OCI-LY1 (cell line): ENCODE data around the gene SPATA1.

ENCODE experiments used
- H2AFZ ChIP-seq: fragments of 200-600 bp; sonication (generic), shearing (Covaris generic); 2 replicates; pipeline ENCODE4 v1.6.0; 2014; ENCODE audit warnings: antibody characterized with exemption, mild to moderate bottlenecking, low read length
- H3F3A ChIP-seq: fragments of 200-600 bp; sonication (generic), shearing (Covaris generic); 2 replicates; pipeline ENCODE4 v1.6.0; 2014; ENCODE audit warnings: mild to moderate bottlenecking, antibody characterized with exemption, low read length, moderate library complexity; ENCODE audit not compliant: insufficient read depth
- H3K27ac ChIP-seq: fragments of 200-600 bp; sonication (generic); 2 replicates; pipeline ENCODE4 v1.5.1; 2014; ENCODE audit warnings: low read length, mixed run types, mild to moderate bottlenecking, low read depth; ENCODE audit not compliant: poor library complexity, severe bottlenecking
- H3K27me3 ChIP-seq: fragments of 200-600 bp; sonication (generic); 2 replicates; pipeline ENCODE4 v1.6.0; 2014; ENCODE audit warnings: antibody characterized with exemption, mild to moderate bottlenecking, low read length, moderate library complexity; ENCODE audit not compliant: insufficient read depth
- H3K36me3 ChIP-seq: fragments of 200-600 bp; sonication (generic); 2 replicates; pipeline ENCODE4 v1.6.1; 2014; ENCODE audit warnings: mild to moderate bottlenecking, antibody characterized with exemption, low read length, moderate library complexity, mixed read lengths; ENCODE audit not compliant: insufficient read depth
- H3K4me1 ChIP-seq: fragments of 200-600 bp; sonication (generic); 2 replicates; pipeline ENCODE4 v1.5.1; 2014; ENCODE audit warnings: mild to moderate bottlenecking, low read length, moderate library complexity; ENCODE audit not compliant: insufficient read depth, severe bottlenecking
- H3K4me2 ChIP-seq: fragments of 200-600 bp; sonication (generic), shearing (Covaris generic); 2 replicates; pipeline ENCODE4 v1.6.1; 2014; ENCODE audit warnings: low read length
- H3K4me3 ChIP-seq: fragments of 200-600 bp; sonication (generic); 2 replicates; pipeline ENCODE4 v1.5.1; 2014; ENCODE audit warnings: low read length, low read depth, mild to moderate bottlenecking, mixed read lengths; ENCODE audit not compliant: poor library complexity, severe bottlenecking
- H3K79me2 ChIP-seq: fragments of 200-600 bp; shearing (Covaris generic); 2 replicates; pipeline ENCODE4 v1.6.1; 2016; ENCODE audit warnings: mixed run types, low read length, mixed read lengths; ENCODE audit not compliant: insufficient read depth
- H3K9ac ChIP-seq: fragments of 200-600 bp; sonication (generic), shearing (Covaris generic); 2 replicates; pipeline ENCODE4 v1.6.1; 2014; ENCODE audit warnings: mild to moderate bottlenecking, low read length, mixed read lengths
- H3K9me2 ChIP-seq: fragments of 200-600 bp; sonication (generic), shearing (Covaris generic); 2 replicates; pipeline ENCODE4 v1.6.1; 2014; ENCODE audit warnings: low read depth, mild to moderate bottlenecking, low read length, mixed read lengths
- H3K9me3 ChIP-seq: fragments of 200-600 bp; shearing (Covaris generic); 2 replicates; pipeline ENCODE4 v1.6.1; 2014; ENCODE audit warnings: low read length, mixed read lengths
- H4K20me1 ChIP-seq: fragments of 200-600 bp; sonication (generic), shearing (Covaris generic); 2 replicates; pipeline ENCODE4 v1.6.0; 2016; ENCODE audit warnings: mild to moderate bottlenecking, low read length; ENCODE audit not compliant: insufficient read depth
- CTCF ChIP-seq: fragments of 200-600 bp; sonication (generic), shearing (Covaris generic); IDR thresholded peaks from 2 replicates; pipeline ENCODE4 v1.5.1; 2017; ENCODE audit warnings: mild to moderate bottlenecking, antibody characterized with exemption, low read length, moderate library complexity, mixed read lengths
- EZH2 ChIP-seq: fragments of 200-600 bp; sonication (generic), shearing (Covaris generic); IDR thresholded peaks from 2 replicates; pipeline ENCODE4 v1.8.0; 2017; ENCODE audit warnings: borderline replicate concordance, mixed run types, mild to moderate bottlenecking, antibody characterized with exemption, low read length, moderate library complexity, mixed read lengths

Gene SPATA1

GRCh38 chr1:84508510-84508909 is 2.3 kb downstream of the SPATA1 start:
- no peak overlapping the region for H3K27ac ChIP-seq
- H3K36me3 ChIP-seq, result no peaks in the 10 kb centered on the region
- no peaks in the 10 kb centered on the region for H3F3A ChIP-seq
- H4K20me1 ChIP-seq, result no peaks in the 10 kb centered on the region
- H3K9me2 ChIP-seq, result no peaks in the 10 kb centered on the region
- peaks cover 20% of the 10 kb centered on the region for H3K79me2 ChIP-seq
- no peak overlapping the region for H3K4me2 ChIP-seq
- TF ChIP-seq CTCF, result no peak
- TF ChIP-seq EZH2, result no peak
- H3K27me3 ChIP-seq, result no peaks in the 10 kb centered on the region
- no peak overlapping the region for H3K4me3 ChIP-seq
- no peak overlapping the region for H2AFZ ChIP-seq
- H3K9me3 ChIP-seq, result peaks cover 7% of the 10 kb centered on the region; the same call in 1 of the 2 replicates
- H3K9ac ChIP-seq, result no peak overlapping the region
- peaks cover 26% of the 10 kb centered on the region for H3K4me1 ChIP-seq

GRCh38 chr1:84509029-84509428 is 2.8 kb downstream of the SPATA1 start:
- H3K4me2 ChIP-seq, result no peak overlapping the region
- H3K4me1 ChIP-seq, result peaks cover 21% of the 10 kb centered on the region
- H3K27me3 ChIP-seq, result no peaks in the 10 kb centered on the region
- no peak overlapping the region for H3K4me3 ChIP-seq
- no peaks in the 10 kb centered on the region for H4K20me1 ChIP-seq
- peaks cover 7% of the 10 kb centered on the region; the same call in 1 of the 2 replicates for H3K9me3 ChIP-seq
- H3K36me3 ChIP-seq, result no peaks in the 10 kb centered on the region
- H3K79me2 ChIP-seq, result peaks cover 15% of the 10 kb centered on the region
- H3K9ac ChIP-seq, result no peak overlapping the region
- H3K27ac ChIP-seq, result no peak overlapping the region
- no peaks in the 10 kb centered on the region for H3K9me2 ChIP-seq
- TF ChIP-seq EZH2, result no peak
- no peak for TF ChIP-seq CTCF
- no peaks in the 10 kb centered on the region for H3F3A ChIP-seq
- H2AFZ ChIP-seq, result no peak overlapping the region

- Histone ChIP-seq H3F3A (no peaks in the 10 kb centered on the region), H3K4me2 (no peak overlapping the region), H2AFZ (no peak overlapping the region), H3K9me3 (peaks cover 7% of the 10 kb centered on the region; the same call in 1 of the 2 replicates), H3K9ac (no peak overlapping the region), H3K27ac (no peak overlapping the region), H3K27me3 (no peaks in the 10 kb centered on the region), H3K36me3 (no peaks in the 10 kb centered on the region), H3K4me1 (peaks cover 10% of the 10 kb centered on the region), H3K79me2 (peaks cover 4% of the 10 kb centered on the region), H3K9me2 (no peaks in the 10 kb centered on the region), H4K20me1 (no peaks in the 10 kb centered on the region), H3K4me3 (no peak overlapping the region)
- no peak for TF ChIP-seq CTCF
- no peak for TF ChIP-seq EZH2
Observed at GRCh38 chr1:84510165-84510564, 4.0 kb downstream of the SPATA1 start.
